GM19023 (cell line): ENCODE data around the gene FXR2.
A peak's percentile ranks its signal among the peaks of the same experiment; 100 is the strongest.

ENCODE experiments used
- ATAC-seq: cut with Tn5 transposase; IDR thresholded peaks from one replicate; pipeline ENCODE4 v1.9.1; 2021; ENCODE audit warnings: mild to moderate bottlenecking, moderate library complexity; ENCODE audit not compliant: unreplicated experiment

FXR2 gene

GRCh38 chr17:7573324-7574080 is 41.2 kb downstream of the FXR2 start:
- ATAC-seq: peak; percentile 2

GRCh38 chr17:7572588-7573323 is 41.9 kb downstream of the FXR2 start:
- ATAC-seq: peak; percentile 91

DNA sequence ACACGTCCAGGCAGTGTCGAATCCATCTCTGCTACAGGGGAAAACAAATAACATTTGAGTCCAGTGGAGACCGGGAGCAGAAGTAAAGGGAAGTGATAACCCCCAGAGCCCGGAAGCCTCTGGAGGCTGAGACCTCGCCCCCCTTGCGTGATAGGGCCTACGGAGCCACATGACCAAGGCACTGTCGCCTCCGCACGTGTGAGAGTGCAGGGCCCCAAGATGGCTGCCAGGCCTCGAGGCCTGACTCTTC is 42.4 kb downstream of the FXR2 start:
- no peak for ATAC-seq

DNA sequence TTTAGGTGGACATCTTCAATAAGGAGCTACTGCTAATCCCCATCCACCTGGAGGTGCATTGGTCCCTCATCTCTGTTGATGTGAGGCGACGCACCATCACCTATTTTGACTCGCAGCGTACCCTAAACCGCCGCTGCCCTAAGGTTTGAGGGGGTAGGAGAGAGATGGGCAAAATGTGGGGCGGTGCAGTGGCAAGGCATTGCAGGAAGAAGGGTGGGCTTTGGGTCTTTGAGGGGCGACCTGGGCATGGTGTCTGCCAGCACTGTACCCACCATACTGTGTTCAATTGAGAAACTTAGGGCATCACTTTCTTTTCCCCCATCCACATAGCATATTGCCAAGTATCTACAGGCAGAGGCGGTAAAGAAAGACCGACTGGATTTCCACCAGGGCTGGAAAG is 44.3 kb downstream of the FXR2 start:
- ATAC-seq: no peak

- no peak for ATAC-seq
Observed at GRCh38 chr17:7569571-7569970, 45.1 kb downstream of the FXR2 start.

GRCh38 chr17:7563115-7563869 is 51.4 kb downstream of the FXR2 start:
- ATAC-seq: no peak

- no peak for ATAC-seq
Observed at GRCh38 chr17:7562208-7562605, 52.5 kb downstream of the FXR2 start.

DNA sequence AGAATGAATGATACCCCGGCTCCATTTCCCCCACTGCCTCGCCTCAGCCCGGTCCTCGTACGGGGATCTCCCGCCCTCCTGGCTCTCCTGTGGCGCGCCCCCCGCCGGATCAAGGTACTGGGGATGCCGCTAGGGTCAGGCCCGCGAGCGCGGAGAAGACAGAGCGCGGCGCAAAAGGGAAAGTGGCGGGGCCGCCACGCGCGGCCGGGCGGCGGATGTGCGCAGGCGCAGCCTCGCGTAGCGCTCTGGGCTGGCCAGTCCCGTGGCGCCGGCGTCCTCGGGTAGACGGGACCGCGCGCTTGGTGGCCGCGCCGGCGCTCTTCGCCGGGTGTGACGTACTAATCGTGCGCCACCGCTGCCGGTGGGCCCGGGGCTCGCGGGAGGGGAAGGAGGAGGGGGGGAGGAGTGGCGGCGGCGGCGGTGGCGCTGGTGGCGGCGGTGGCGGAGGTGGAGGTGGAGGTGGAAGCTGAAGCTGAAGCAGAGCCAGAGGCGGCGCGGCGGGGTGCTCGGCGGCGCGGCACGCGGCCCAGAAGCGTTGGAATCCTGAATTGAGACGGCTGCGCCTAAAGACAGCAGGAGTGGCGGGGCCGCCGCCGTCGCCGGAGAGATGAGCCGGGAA is 53.0 kb downstream of the FXR2 start, which contains the start of gene SENP3:
Gene SENP3 (plus strand): TSS at position 331 of the 619 bp plus-strand sequence. CDS start 1,158 bp downstream, outside the sequence.
- peak; percentile 69 for ATAC-seq

- ATAC-seq: peak; percentile 50
Observed at GRCh38 chr17:7561028-7561575, 53.6 kb downstream of the FXR2 start.

DNA sequence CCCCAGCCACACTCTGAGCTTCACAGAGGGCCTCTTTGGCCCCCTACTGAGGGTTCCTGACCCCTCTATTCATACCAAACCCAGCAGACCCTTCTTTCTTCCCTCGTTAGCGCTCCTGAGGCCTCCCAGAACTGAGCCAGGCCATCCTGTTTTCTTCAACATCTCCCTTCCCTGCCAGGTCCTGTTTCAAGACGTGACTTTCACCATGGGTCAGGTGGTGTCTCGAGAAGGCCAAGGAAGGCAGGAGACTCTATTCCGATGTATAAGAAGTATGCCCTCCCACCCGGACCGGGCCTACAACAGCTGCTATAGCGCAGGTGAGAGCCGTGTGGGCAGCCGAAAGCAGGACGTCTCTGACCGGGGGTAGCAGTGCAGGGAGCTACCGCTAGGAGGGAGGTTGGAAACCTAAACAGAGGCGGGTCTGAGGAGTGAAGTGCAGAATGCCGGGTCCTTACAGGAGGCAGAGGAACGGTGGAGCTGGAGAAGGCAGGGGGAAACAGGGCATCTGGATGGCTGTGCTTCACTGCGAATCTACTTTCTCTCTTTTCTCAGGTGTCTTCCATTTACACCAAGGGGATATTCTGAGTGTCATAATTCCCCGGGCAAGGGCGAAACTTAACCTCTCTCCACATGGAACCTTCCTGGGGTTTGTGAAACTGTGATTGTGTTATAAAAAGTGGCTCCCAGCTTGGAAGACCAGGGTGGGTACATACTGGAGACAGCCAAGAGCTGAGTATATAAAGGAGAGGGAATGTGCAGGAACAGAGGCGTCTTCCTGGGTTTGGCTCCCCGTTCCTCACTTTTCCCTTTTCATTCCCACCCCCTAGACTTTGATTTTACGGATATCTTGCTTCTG is 54.3 kb downstream of the FXR2 start:
- no peak for ATAC-seq

- ATAC-seq: no peak
Observed at GRCh38 chr17:7559320-7560171, 55.2 kb downstream of the FXR2 start.

GRCh38 chr17:7558544-7559319 is 56.0 kb downstream of the FXR2 start, which contains the start of gene TNFSF13:
Gene TNFSF13 (plus strand): TSS chr17:7558750. CDS start chr17:7559040, 290 bp downstream.
- no peak for ATAC-seq

- no peak for ATAC-seq
Observed at GRCh38 chr17:7557775-7558543, 56.7 kb downstream of the FXR2 start.

DNA sequence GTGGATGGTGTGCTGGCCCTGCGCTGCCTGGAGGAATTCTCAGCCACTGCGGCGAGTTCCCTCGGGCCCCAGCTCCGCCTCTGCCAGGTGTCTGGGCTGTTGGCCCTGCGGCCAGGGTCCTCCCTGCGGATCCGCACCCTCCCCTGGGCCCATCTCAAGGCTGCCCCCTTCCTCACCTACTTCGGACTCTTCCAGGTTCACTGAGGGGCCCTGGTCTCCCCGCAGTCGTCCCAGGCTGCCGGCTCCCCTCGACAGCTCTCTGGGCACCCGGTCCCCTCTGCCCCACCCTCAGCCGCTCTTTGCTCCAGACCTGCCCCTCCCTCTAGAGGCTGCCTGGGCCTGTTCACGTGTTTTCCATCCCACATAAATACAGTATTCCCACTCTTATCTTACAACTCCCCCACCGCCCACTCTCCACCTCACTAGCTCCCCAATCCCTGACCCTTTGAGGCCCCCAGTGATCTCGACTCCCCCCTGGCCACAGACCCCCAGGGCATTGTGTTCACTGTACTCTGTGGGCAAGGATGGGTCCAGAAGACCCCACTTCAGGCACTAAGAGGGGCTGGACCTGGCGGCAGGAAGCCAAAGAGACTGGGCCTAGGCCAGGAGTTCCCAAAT is 57.4 kb downstream of the FXR2 start:
- ATAC-seq: no peak

GRCh38 chr17:7556627-7557026 is 58.1 kb downstream of the FXR2 start:
- no peak for ATAC-seq

- ATAC-seq: no peak
Observed at GRCh38 chr17:7555320-7555948, 59.3 kb downstream of the FXR2 start.

GRCh38 chr17:7553356-7553755 is 61.3 kb downstream of the FXR2 start:
- ATAC-seq: no peak
